ENCODE measurements around the gene UBD.

The UBD gene

DNA sequence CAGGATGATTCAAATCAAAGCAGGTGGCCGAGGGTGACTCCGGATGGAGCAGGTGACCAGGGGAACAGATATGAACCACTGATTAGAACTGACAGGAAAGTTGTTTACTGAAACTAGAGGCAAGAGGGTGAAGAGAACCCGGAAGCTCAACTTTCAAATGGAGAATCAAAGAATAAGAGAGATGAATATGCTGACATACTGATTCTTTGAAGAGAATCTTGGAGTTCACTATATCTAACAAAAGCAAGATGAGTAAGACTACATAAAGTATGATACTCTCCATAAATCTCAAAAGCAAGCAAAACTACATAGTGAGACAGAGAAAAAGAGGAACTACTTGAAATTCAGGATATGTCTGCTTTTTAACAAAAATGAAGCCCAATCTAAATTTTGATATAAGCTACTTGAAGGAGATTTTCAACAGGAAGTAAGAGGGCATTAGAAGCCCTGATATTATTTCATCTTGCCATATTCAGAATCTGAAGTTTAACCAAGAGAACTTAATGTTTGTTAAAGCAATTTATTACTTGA is 4.0 kb upstream of the UBD start:
- Histone ChIP-seq H3F3A (ENCODE audit: insufficient read depth) (no peaks in the 10 kb centered on the region), H3K27ac (ENCODE audit: low read depth, low read length) (no peak overlapping the region), H4K20me1 (ENCODE audit: low read depth, low read length) (no peaks in the 10 kb centered on the region), H3K36me3 (ENCODE audit: low read length) (no peaks in the 10 kb centered on the region), H3K9me3 (ENCODE audit: insufficient read depth, low read length) (no peaks in the 10 kb centered on the region), H3K27me3 (ENCODE audit: low read length) (0 out of 2 replicates have a peak, but pooled peaks cover 3% of the 10 kb centered on the region), H3K79me2 (ENCODE audit: insufficient read depth, low read length) (no peaks in the 10 kb centered on the region), H3K9ac (ENCODE audit: low read length) (no peak overlapping the region), H2AFZ (ENCODE audit: low read depth, low read length, severe bottlenecking) (no peak overlapping the region), H3K4me2 (ENCODE audit: low read depth, low read length, poor library complexity, severe bottlenecking) (no peak overlapping the region), H3K9me2 (replicated peaks; ENCODE audit: insufficient read depth, low read length) (no peaks in the 10 kb centered on the region), H3K4me3 (ENCODE audit: insufficient read depth, low read length, poor library complexity, severe bottlenecking) (no peak overlapping the region)
- TF ChIP-seq EZH2phosphoT487 (conservative IDR thresholded peaks at IDR 0.05; ENCODE audit: low read length): no peak
- TF ChIP-seq, protein P1, sequence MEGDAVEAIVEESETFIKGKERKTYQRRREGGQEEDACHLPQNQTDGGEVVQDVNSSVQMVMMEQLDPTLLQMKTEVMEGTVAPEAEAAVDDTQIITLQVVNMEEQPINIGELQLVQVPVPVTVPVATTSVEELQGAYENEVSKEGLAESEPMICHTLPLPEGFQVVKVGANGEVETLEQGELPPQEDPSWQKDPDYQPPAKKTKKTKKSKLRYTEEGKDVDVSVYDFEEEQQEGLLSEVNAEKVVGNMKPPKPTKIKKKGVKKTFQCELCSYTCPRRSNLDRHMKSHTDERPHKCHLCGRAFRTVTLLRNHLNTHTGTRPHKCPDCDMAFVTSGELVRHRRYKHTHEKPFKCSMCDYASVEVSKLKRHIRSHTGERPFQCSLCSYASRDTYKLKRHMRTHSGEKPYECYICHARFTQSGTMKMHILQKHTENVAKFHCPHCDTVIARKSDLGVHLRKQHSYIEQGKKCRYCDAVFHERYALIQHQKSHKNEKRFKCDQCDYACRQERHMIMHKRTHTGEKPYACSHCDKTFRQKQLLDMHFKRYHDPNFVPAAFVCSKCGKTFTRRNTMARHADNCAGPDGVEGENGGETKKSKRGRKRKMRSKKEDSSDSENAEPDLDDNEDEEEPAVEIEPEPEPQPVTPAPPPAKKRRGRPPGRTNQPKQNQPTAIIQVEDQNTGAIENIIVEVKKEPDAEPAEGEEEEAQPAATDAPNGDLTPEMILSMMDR (IDR thresholded peaks at IDR 0.05; ENCODE audit: insufficient read depth, low read length, poor library complexity, severe bottlenecking): no peak

- no peak overlapping the region for H2AFZ ChIP-seq (ENCODE audit: low read depth, low read length, severe bottlenecking)
- no peaks in the 10 kb centered on the region for H3K36me3 ChIP-seq (ENCODE audit: low read length)
- no peaks in the 10 kb centered on the region for H3K9me3 ChIP-seq (ENCODE audit: insufficient read depth, low read length)
- H3K79me2 ChIP-seq (ENCODE audit: insufficient read depth, low read length): no peaks in the 10 kb centered on the region
- H3K27ac ChIP-seq (ENCODE audit: low read depth, low read length): no peak overlapping the region
- no peaks in the 10 kb centered on the region for H3F3A ChIP-seq (ENCODE audit: insufficient read depth)
- no peak overlapping the region for H3K4me3 ChIP-seq (ENCODE audit: insufficient read depth, low read length, poor library complexity, severe bottlenecking)
- H3K27me3 ChIP-seq (ENCODE audit: low read length): no peaks in the 10 kb centered on the region
- no peak for TF ChIP-seq EZH2phosphoT487 (conservative IDR thresholded peaks at IDR 0.05; ENCODE audit: low read length)
- TF ChIP-seq, protein P1 (IDR thresholded peaks at IDR 0.05; ENCODE audit: insufficient read depth, low read length, poor library complexity, severe bottlenecking): no peak
- H3K4me2 ChIP-seq (ENCODE audit: low read depth, low read length, poor library complexity, severe bottlenecking): no peak overlapping the region
- no peak overlapping the region for H3K9ac ChIP-seq (ENCODE audit: low read length)
- no peaks in the 10 kb centered on the region for H4K20me1 ChIP-seq (ENCODE audit: low read depth, low read length)
- no peaks in the 10 kb centered on the region for H3K9me2 ChIP-seq (replicated peaks; ENCODE audit: insufficient read depth, low read length)
Measured at GRCh38 chr6:29561606-29562181, 2.2 kb upstream of the UBD start.

DNA sequence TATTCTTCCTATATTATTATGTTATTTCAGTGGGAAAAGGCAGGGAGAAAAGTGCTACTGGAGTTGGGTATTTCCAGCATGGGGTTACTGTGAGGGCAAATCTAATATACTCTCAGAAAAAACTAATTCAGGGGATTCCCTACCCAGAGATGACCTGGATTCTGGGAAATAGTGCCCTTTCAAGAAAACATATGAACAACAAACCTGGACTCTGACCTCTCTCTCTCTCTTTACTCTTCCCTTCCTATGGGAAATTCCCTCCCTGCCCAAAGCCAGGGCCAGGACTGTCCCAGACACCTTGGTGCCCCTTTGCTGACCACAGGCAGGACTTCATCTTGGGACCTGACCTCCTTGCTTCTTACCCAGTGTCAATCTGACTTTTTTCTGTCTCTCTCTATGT is 1.6 kb upstream of the UBD start:
- TF ChIP-seq, protein P1 (IDR thresholded peaks at IDR 0.05; ENCODE audit: insufficient read depth, low read length, poor library complexity, severe bottlenecking): no peak
- TF ChIP-seq EZH2phosphoT487 (conservative IDR thresholded peaks at IDR 0.05; ENCODE audit: low read length): no peak
- H3F3A ChIP-seq (ENCODE audit: insufficient read depth): no peaks in the 10 kb centered on the region
- no peak overlapping the region for H3K9ac ChIP-seq (ENCODE audit: low read length)
- H3K9me3 ChIP-seq (ENCODE audit: insufficient read depth, low read length): no peaks in the 10 kb centered on the region
- no peaks in the 10 kb centered on the region for H4K20me1 ChIP-seq (ENCODE audit: low read depth, low read length)
- no peaks in the 10 kb centered on the region for H3K79me2 ChIP-seq (ENCODE audit: insufficient read depth, low read length)
- H2AFZ ChIP-seq (ENCODE audit: low read depth, low read length, severe bottlenecking): no peak overlapping the region
- H3K36me3 ChIP-seq (ENCODE audit: low read length): no peaks in the 10 kb centered on the region
- H3K4me3 ChIP-seq (ENCODE audit: insufficient read depth, low read length, poor library complexity, severe bottlenecking): no peak overlapping the region
- no peak overlapping the region for H3K27ac ChIP-seq (ENCODE audit: low read depth, low read length)
- H3K4me2 ChIP-seq (ENCODE audit: low read depth, low read length, poor library complexity, severe bottlenecking): no peak overlapping the region
- H3K27me3 ChIP-seq (ENCODE audit: low read length): no peaks in the 10 kb centered on the region
- H3K9me2 ChIP-seq (replicated peaks; ENCODE audit: insufficient read depth, low read length): no peaks in the 10 kb centered on the region
